HG03457 (cell line): Measurements from ENCODE around the gene OR10A3.

Source experiments
- ATAC-seq: cut with Tn5 transposase; IDR thresholded peaks from one replicate; pipeline ENCODE4 v1.9.1; 2021; ENCODE audit warnings: moderate number of reproducible peaks; ENCODE audit not compliant: unreplicated experiment

The OR10A3 gene

DNA sequence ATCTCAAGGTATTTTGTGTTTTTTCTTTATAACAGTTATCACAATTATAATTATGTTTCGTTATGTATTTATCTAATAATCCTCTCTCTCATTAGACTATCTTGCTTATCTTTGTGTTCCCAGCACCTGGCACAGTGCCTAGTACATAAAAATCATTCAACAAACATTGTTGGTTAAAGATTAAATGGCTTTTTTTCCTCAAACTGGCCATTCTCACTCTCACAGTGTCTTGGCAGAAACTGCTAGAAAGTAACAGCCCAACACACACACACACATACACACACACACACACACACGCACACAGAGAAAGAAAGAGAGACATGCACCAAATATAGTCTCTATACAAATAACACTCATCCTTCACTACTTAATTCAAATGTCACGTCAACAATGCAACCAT, 47.3 kb downstream of the OR10A3 start:
- ATAC-seq = no peak

DNA sequence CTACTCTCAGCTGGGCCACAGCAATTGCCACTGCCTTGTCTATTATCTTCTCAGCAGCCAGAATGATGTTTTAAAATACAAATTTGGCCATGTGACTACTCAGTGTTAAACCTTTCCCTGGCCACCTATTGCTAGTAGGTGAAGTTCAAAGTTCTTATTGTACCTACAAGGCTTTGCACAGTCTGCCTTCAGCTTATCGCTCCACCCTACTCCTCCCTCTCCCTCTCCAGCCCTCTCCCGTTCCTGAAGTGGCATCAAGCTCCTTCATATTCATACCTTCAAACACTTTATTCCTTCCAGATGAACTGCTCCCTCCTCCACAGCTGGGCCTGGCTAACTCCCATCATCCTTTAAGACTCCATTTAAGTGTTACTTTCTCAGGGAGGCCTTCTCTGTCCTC, 47.7 kb downstream of the OR10A3 start:
- no peak for ATAC-seq

DNA sequence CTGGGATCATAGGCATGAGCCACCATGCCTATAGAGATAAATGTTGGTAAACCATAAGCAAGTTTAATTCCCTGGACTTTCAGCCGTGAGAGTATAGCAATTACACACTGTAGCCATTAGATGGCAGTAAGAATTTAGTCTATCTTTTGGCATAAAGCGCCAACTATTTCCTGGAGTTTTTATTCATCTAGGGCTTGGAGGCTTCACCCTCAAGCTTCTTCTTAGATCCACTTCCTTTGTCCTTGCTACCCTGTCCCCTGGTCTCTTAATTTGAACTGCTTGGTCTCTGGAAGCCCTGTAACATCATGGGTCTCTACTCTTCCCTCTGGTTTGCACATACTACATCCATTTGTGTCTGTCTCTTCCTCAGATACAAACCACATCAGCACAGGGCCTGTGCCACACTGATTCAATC, 48.7 kb downstream of the OR10A3 start:
- ATAC-seq = no peak

DNA sequence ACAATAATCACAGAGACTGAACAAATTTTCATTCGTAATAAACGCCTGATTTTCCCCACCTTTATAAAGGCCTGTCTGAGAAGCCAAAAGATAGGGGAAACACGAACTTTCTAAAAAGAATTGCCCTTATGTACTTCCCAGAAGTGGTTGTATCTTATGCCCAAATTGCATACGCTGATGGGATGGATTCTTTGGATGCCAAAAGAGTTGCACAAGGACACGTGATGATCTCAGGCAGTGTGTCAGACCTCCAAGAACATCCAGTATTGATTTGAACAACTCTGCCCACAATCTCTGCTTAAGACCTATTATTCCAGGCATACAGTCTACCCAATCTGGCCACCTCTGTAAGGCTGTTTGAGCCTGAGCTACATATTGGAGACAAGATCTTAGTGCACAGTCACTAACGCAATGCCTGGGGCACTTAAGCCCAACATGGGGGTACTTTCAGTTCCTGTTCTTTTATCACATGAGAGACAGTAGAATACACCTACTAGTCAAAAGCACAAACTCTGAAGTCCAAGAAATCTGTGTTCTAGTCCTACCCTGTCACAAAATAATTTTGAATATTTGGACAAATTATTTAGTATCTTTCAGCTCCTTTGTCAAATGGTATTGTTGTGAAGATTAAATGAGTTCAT, 49.3 kb downstream of the OR10A3 start:
- ATAC-seq = no peak

DNA sequence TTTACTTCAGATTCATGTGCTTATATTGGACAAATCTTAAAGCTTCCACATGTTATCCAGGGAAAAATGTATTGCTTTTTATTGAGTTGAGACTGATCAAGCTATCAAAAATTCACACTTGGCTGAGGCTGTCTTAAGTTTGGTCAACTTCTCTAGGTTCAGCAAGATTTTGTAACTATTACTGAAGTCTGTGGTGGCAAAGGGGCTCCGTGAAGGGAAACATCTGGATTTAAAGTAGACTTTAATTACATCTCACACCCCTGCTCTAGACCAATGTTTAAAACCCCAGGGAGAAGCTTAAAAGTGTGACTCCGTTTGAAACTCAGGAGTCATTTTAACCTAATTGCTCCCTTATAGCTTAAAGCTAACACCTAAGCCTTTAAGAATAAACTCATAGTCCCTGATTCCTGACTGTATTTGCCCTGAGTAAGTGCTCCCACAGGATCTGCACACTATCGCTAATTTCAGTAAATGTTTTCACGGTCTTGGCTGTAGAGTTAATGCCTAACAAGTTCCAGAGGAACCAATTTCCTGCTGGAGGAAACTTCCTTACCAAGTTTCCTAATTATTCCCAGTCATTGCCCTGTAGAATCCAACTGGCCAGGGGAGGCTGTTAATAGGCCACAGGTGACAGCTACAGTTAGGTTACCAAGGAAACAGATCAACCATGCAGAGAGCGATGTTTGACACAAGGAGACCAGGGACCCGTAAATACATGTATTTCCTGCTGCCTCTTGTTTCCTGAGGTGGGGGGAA, 50.9 kb downstream of the OR10A3 start:
- no peak for ATAC-seq

DNA sequence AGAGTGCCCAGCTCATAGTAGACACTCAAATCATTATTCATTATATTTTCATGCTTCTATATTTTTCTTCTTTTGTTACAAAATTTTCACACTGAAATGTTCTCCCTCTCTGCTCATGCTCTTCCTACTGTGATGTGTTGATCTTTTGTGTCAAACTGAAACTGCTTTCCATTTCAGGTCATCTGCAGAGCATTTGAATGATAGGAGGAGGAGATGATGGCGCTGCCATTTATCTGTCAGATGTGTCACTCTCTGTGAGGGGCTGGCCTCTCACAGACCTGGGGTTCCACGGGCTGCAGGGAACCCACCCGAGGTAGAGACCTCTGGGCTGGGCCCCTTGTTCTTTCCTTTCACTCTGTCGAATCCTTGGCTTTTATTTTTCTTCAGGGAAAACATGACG, 51.5 kb downstream of the OR10A3 start:
- no peak for ATAC-seq
